GM19025 (cell line): ENCODE data around the gene DEPDC4.

Source experiments
- ATAC-seq: cut with Tn5 transposase; IDR thresholded peaks from one replicate; pipeline ENCODE4 v1.9.1; 2021; ENCODE audit warnings: mild to moderate bottlenecking, low read depth, moderate library complexity; ENCODE audit not compliant: unreplicated experiment

DEPDC4 gene

DNA sequence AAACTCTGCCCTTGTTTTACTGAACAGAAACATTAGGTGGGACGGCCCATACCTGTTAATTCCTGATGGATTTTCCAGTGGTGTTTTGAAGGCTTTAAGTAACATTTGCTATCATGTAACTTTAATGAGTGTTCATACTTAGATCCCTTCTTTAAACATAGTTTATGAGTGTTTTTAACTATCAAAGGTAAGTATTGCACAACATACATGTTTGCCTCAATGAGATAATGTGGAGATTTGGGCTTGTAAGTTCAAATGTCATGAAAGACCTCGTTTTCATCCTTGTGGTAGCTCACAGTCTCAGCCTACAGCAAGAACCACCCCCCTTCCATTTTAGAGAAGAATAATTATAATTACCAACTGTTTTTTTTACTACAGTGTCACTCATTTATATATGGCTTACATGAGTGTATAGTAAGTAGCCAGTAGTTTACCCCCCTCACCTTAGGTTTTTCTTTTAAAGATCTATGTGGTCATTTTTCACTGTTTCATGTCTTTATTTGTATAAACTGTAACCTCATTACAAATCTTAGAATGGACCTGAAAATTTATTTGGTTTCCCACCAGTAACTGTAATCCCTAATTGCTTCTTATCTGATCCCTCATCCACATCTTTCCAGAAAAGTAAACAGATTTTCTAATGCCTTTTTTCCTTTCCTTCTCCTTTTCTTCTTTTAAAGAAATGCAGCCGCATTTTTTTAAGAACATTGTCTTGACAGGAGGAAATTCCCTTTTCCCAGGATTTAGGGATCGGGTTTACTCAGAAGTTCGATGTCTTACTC lies 47.4 kb downstream of the DEPDC4 start:
- ATAC-seq: no peak

DNA sequence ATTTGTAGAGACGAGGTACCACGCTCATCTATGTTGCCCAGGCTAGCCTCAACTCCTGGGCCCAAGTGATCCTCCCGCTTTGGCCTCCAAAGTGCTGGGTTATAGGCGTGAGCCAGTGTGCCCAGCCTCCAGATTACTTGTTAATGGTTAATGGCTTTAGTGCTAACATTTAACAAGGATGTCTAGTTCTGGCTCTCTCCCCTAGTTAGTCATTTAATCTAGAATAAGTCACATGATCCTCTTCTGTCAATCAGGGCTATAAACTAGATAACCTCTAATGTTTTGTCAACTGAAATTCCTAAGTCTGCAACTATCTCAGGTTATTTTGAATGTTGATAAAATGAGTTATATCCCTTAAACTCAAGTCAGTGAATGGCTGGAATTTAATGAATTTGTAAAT lies 50.5 kb downstream of the DEPDC4 start:
- ATAC-seq: no peak

DNA sequence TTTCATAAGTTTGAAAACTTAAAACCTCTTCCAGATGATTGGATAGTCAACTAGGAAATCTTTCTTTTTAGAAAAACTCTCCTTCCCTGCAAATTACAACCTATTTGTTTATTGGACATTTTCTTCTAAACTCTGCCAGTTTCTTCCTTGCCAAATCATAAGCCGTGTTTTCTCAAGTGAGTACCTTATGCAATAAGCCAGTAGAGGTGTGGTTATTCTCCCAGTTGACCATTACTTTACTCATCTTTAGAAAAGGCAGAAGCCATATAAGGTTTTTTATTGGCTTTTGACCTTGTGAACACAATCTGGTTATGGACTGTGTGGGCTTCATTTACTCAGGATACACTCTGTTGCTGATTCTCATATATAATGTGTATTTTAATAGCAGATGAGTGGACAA lies 51.7 kb downstream of the DEPDC4 start:
- ATAC-seq: no peak

DNA sequence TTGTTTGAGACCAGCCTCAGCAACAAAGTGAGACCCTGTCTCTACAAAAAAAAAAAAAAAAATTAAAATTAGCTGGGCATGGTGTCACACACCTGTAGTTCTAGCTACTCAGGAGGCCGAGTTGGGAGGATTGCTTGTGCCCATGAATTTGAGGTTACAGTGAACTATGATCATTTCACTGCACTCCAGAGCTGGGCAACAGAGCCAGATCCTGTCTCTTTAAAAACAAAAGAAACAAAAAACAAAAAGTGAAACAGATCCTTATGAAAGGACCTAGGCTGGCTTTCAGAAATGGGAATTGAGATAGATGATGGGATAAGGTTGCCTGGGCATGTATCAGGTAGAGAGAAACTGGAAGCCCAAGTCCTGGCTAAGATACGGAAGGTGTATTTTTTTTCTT lies 52.4 kb downstream of the DEPDC4 start:
- no peak for ATAC-seq

DNA sequence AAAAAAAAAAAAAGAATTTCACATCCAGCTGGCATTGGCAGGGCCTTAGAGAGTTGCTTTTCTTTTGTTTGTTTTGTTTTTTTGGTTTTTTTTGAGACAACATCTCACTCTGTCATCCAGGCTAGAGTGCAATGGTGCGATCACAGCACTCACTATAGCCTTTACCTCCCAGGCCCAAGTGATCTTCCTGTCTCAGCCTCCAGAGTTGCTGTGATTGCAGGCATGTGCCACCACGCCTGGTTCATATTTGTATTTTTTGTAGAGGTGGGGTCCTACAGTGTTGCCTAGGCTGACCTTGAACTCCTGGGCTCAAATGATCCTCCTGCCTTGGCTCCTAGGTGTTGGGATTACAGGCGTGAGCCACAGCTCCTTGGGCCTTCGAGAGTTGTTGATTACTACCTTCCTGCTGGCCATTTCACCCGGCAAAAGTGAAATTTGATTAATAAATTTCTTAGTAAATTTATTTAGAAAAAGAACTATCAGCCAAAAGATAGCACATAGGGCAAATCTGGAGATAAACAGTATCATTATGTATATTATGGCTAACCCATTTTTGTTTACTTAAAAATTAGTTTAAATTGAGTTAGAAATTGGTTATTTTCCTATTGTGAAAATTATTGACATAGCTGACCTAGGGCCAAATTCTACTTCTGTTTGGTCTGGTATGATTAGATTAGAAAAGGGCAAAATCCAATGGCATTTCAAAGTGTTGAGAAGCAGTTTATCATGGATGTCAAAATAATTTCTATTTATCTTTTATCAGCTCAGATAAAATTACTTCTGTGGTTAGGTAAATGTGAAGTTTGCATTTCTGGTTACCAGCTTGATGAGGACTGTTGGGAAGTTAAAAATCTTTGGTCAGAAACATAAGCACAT lies 53.6 kb downstream of the DEPDC4 start:
- no peak for ATAC-seq

DNA sequence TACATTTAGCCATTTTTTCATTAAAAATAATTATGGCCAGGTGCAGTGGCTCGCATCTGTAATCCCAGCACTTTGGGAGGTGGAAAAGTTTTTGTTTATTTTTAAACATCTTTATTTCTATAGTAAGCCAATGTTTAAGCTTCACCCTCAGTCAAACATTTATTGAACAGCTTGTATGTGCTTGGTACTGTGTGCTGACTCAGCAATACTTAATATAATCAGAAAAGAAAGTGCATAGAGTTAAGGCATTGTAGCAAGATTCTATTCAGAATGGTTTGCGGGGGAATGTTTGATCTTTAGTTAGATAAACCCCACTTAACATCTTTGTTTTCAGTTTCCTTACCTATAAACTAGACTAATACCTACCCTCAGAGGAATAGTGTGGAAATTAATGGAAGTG lies 55.2 kb downstream of the DEPDC4 start:
- no peak for ATAC-seq

DNA sequence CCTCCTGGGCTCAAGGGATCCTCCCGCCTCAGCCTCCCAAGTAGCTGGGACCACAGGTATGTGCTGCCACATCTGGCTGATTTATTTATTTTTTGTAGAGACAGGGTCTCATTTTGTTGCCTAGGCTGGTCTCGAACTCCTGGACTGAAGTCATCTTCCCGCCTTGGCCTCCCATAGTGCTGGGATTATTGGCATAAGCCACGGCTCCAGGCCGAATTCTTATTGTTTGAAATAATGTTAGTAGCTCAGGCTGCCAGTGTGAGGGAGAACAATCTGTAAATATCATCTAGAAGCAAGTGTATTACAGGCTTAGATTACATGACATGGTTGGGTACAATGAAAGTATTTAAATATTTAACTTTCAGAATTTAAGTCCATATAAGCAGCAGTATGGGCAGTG lies 58.0 kb downstream of the DEPDC4 start:
- ATAC-seq: no peak

DNA sequence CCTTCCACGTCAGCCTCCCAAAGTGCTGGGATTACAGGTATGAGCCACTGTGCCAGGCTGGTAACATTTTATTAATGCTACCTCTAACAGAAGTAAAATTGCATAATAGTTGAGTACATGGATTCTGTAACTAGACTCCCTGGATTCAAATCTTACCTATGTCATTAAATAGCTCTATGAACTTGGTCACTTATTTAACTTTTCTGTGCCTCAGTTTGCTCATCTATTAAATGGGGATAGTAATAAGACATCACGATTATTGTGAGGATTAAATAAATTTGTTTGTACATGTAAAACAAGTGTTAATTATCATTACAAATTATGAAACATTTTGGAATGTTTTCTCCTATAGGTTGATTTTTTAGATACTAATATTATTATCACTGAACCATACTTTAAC lies 59.6 kb downstream of the DEPDC4 start:
- ATAC-seq: no peak

DNA sequence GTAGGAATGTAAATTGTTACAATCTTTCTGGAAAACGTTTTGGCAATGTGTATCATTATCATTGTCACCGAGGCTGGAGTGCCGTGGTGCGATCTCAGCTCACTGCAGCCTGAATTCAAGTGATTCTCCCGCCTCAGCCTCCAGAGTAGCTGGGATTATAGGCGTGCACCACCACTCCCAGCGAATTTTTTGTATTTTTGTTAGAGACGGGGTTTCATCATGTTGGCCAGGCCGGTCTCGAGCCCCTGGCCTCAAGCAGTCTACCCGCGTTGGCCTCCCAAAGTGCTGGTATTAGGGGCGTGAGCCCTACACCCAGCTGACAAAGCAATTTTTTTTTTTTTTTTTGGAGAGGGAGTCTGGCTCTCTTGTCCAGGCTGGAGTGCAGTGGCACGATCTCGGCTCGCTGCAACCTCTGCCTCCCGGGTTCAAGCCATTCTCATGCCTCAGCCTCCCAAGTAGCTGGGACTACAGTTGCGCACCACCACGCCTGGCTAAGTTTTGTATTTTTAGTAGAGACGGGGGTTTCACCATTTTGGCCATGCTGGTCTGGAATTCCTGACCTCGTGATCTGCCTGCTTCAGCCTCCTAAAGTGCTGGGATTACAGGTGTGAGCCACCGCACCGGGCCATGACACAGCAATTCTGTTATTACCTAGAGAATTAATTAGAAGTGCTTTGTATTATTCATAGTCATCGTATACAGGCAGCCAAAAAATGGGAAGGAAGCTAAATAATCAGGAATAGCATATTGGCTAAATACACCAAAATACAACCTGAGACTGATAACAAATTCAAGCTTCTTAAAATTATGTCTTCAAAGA lies 65.1 kb downstream of the DEPDC4 start:
- ATAC-seq: no peak

DNA sequence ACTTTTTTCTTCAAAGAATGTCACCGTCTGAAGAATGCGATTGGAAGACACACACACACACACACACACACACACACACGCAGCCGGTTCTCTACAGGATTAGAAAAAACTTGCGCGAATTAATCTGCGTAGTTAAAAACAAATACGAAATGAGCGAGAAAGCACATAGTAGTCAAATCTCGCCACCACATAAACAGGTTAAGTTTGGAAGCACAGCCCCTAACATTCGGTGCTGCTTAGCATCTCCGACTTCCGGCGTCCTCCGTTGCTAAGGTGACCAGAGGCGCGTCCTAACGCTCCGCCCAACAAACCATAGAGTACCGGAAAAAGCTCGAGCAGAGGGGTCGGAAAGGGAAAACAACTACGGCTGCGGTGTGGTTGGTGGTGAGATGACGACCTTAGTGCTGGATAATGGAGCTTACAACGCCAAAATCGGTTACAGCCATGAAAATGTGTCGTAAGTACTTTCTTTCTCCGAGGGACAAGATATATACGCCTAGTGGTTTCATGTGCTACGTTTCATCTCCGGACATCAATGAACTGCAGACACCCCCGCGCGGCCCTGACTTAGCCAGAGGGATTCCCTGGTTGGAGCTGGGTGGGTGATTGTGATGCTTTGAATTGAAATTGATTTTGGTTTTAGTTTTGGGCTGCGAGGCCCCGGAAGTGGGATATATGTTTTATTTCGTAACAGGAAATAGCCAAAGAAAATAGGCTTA lies 66.3 kb downstream of the DEPDC4 start, which contains the start of gene ACTR6:
TSS of gene ACTR6 (plus strand) at position 353 of the 719 bp plus-strand sequence. CDS start at position 390, 37 bp downstream.
- ATAC-seq: peak; percentile 82

DNA sequence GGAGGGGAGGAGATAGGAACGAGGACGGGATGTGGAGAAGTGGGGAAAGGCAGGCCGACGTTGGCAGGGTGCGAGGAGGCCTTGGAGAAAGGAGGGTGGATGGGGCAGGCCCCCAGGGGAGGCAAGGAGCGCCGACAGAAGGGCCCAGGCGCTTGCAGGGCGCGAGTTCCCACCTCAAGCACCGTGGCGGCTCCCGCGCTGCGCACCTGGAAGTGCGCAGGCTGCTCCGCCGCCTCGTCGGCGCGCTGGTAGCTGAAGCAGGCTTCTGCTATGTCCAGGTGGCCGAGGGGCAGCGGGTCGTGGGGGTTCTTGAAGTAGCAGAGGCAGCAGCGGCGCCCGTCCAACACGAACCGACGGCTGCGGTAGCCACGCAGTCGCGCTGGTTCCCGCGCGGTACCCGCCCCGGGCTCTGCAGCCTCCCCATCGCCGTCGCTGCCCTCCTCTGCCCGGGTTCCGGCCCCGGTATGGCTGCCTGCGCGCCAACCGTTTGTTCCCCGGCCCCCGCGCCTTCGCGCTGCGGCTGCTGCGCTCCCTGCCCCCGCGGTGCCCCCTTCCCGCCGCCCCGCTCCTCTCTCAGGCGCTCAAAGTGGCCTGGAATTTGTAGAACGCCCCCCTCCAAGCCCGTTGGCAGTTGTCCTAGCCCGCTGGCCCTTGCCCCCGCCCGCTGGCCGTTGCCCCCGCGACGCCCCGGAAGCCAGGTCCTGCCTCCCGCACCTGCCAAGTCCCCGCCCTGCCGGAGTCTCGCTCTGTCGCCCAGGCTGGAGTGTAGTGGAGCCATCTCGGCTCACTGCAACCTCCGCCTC lies 67.3 kb downstream of the DEPDC4 start:
- ATAC-seq: peak; percentile 73

DNA sequence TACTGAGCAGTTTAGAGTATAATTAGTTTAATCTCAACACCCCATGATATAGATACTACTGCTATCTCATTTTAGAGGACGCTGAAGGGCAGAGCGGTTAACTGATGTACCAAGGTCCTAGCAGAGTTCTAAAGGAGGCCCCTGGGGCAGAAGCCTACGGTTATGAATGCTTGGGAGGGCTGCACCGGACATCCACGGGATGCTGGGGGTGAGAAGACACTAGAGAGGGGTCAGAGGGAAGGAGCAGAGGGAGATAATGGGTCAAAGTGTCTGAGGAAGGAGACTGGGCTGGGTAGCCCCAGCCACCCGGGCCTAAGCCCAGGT lies 67.9 kb downstream of the DEPDC4 start:
- ATAC-seq: no peak

DNA sequence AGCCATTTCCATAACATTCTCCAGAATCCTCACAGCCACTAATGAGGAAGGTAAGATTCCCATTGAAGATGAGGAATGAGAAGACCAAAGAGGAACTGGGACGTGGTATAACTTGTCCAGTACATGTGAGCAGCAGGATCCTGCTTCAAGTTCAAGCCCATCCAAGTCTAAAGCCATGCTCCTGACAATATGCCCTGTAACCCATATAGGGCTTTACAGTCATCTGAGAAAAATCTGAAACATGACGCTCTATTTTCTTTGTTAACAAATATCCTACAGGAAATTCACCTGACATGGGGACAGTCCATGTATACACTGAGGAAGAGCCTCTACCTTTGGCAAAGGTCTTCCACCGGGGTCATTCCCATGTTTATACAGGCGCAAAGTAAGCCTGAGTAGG lies 69.4 kb downstream of the DEPDC4 start:
- no peak for ATAC-seq

DNA sequence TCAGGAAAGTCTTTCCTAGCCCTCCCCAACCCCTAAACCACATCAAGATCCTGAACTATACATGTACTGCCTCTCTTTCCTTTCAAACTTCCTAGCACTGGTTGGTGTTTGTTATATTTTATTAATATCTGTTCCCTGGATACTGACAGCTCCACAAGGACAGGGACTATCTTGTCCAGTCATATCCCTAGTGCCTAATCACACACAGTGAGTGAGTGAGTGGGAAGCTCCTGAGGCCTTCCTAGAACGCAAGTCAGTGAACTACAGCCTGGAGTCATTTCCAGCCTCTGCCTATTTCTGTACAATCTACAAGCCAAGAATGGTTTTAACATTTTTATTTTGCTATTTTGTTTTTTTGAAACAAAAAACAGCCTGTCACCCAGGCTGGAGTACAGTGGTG lies 73.8 kb downstream of the DEPDC4 start:
- no peak for ATAC-seq
